Memory B cell (primary cell): ENCODE results near the gene LYL1.
A peak's percentile ranks its signal among the peaks of the same experiment; 100 is the strongest.

Experiments
- ATAC-seq: fragments of 150-1000 bp; cut with Tn5 transposase; 2 replicates; pipeline ENCODE4 v1.10.0; 2021; ENCODE audit warnings: low read depth, mild to moderate bottlenecking, moderate library complexity
- DNase-seq, 2 donors: peaks; one replicate each; pipeline ENCODE4 v3.0.0; 2022; ENCODE audit warnings: low spot score in 2 of 2
- H3K27ac Mint-ChIP-seq: one replicate; pipeline ENCODE4 v1.8.0; 2022; ENCODE audit warnings: mild to moderate bottlenecking, moderate library complexity, mixed read lengths
- H3K27me3 Mint-ChIP-seq: one replicate; pipeline ENCODE4 v1.8.0; 2022; ENCODE audit warnings: mixed read lengths
- H3K36me3 Mint-ChIP-seq: one replicate; pipeline ENCODE4 v1.8.0; 2022; ENCODE audit warnings: mild to moderate bottlenecking, mixed read lengths
- H3K4me1 Mint-ChIP-seq: one replicate; pipeline ENCODE4 v1.8.0; 2022; ENCODE audit warnings: mixed read lengths
- H3K4me3 Mint-ChIP-seq: one replicate; pipeline ENCODE4 v1.8.0; 2022; ENCODE audit warnings: mild to moderate bottlenecking, moderate library complexity, mixed read lengths
- H3K9me3 Mint-ChIP-seq: one replicate; pipeline ENCODE4 v1.8.0; 2022; ENCODE audit warnings: mixed read lengths

LYL1 gene

GRCh38 chr19:13104360-13104847 lies 1.7 kb upstream of the LYL1 start:
- peaks cover 15% of the 10 kb centered on the region for H3K36me3 Mint-ChIP-seq
- DNase-seq, result peak; percentile 90 to 93
- H3K4me3 Mint-ChIP-seq, result peak overlapping the region; percentile 86
- no peaks in the 10 kb centered on the region for H3K27me3 Mint-ChIP-seq
- H3K9me3 Mint-ChIP-seq, result no peaks in the 10 kb centered on the region
- H3K4me1 Mint-ChIP-seq, result peaks cover 35% of the 10 kb centered on the region
- ATAC-seq, result peak; percentile 64
- peak overlapping the region; percentile 92 for H3K27ac Mint-ChIP-seq

- peak in 1 of 2 donors; percentile 35 for DNase-seq
- peak overlapping the region; percentile 92 for H3K27ac Mint-ChIP-seq
- peak overlapping the region; percentile 95 for H3K4me3 Mint-ChIP-seq
- no peaks in the 10 kb centered on the region for H3K27me3 Mint-ChIP-seq
- H3K4me1 Mint-ChIP-seq, result peaks cover 37% of the 10 kb centered on the region
- H3K9me3 Mint-ChIP-seq, result no peaks in the 10 kb centered on the region
- peak; percentile 4 for ATAC-seq
- peaks cover 15% of the 10 kb centered on the region for H3K36me3 Mint-ChIP-seq
These were observed 1.1 kb upstream of the LYL1 start for GRCh38 chr19:13103581-13104359.

- Mint-ChIP-seq H3K27ac (peak overlapping the region; percentile 92), H3K4me1 (peaks cover 40% of the 10 kb centered on the region), H3K27me3 (no peaks in the 10 kb centered on the region), H3K4me3 (peak overlapping the region; percentile 95), H3K9me3 (no peaks in the 10 kb centered on the region), H3K36me3 (peaks cover 12% of the 10 kb centered on the region)
- no peak for ATAC-seq
- DNase-seq, result no peak
These were observed 317 bp downstream of the LYL1 start for GRCh38 chr19:13102416-13102665.

- H3K36me3 Mint-ChIP-seq, result peaks cover 12% of the 10 kb centered on the region
- DNase-seq, result no peak
These were observed 855 bp downstream of the LYL1 start for GRCh38 chr19:13101590-13102415.

GRCh38 chr19:13100841-13101589 lies 1.6 kb downstream of the LYL1 start:
- Mint-ChIP-seq H3K9me3 (no peaks in the 10 kb centered on the region), H3K36me3 (peaks cover 12% of the 10 kb centered on the region), H3K27me3 (no peaks in the 10 kb centered on the region), H3K4me1 (peaks cover 37% of the 10 kb centered on the region), H3K4me3 (peak overlapping the region; percentile 95), H3K27ac (peak overlapping the region; percentile 92)
- DNase-seq (peak in 1 of 2 donors; percentile 19), ATAC-seq (no peak)

More at GRCh38 chr19:13101590-13102415, 855 bp downstream of the LYL1 start:
- Mint-ChIP-seq H3K27me3 (no peaks in the 10 kb centered on the region), H3K4me3 (peak overlapping the region; percentile 95), H3K9me3 (no peaks in the 10 kb centered on the region), H3K27ac (peak overlapping the region; percentile 92), H3K4me1 (peaks cover 40% of the 10 kb centered on the region)
- ATAC-seq, result no peak

GRCh38 chr19:13100031-13100588 lies 2.5 kb downstream of the LYL1 start:
- peak overlapping the region; percentile 95 for H3K4me3 Mint-ChIP-seq
- peak overlapping the region; percentile 92 for H3K27ac Mint-ChIP-seq
- H3K4me1 Mint-ChIP-seq, result peaks cover 33% of the 10 kb centered on the region
- H3K36me3 Mint-ChIP-seq, result peaks cover 12% of the 10 kb centered on the region
- H3K27me3 Mint-ChIP-seq, result no peaks in the 10 kb centered on the region
- DNase-seq (peak in 1 of 2 donors; percentile 58), ATAC-seq (no peak)
- no peaks in the 10 kb centered on the region for H3K9me3 Mint-ChIP-seq

- Mint-ChIP-seq H3K27ac (peak overlapping the region; percentile 92), H3K36me3 (peaks cover 12% of the 10 kb centered on the region), H3K4me3 (peak overlapping the region; percentile 95), H3K4me1 (peaks cover 30% of the 10 kb centered on the region), H3K27me3 (no peaks in the 10 kb centered on the region), H3K9me3 (no peaks in the 10 kb centered on the region)
- DNase-seq (peak; percentile 69 to 72), ATAC-seq (peak; percentile 7)
These were observed 3.3 kb downstream of the LYL1 start for GRCh38 chr19:13099073-13099999.

- ATAC-seq (peak; percentile 7), DNase-seq (peak in 1 of 2 donors; percentile 59)
- no peaks in the 10 kb centered on the region for H3K9me3 Mint-ChIP-seq
- H3K4me3 Mint-ChIP-seq, result peak overlapping the region; percentile 92
- H3K4me1 Mint-ChIP-seq, result peaks cover 35% of the 10 kb centered on the region
- H3K36me3 Mint-ChIP-seq, result peaks cover 12% of the 10 kb centered on the region
- peak overlapping the region; percentile 92 for H3K27ac Mint-ChIP-seq
- no peaks in the 10 kb centered on the region for H3K27me3 Mint-ChIP-seq
These were observed 4.2 kb downstream of the LYL1 start for GRCh38 chr19:13098277-13099072.

- H3K27ac Mint-ChIP-seq, result peak overlapping the region; percentile 92
- DNase-seq, result peak in 1 of 2 donors; percentile 18
- peak; percentile 7 for ATAC-seq
- H3K9me3 Mint-ChIP-seq, result no peaks in the 10 kb centered on the region
- peaks cover 12% of the 10 kb centered on the region for H3K36me3 Mint-ChIP-seq
- H3K27me3 Mint-ChIP-seq, result no peaks in the 10 kb centered on the region
- peak overlapping the region; percentile 92 for H3K4me3 Mint-ChIP-seq
- H3K4me1 Mint-ChIP-seq, result peaks cover 31% of the 10 kb centered on the region
These were observed 5.0 kb downstream of the LYL1 start for GRCh38 chr19:13097463-13098258.

GRCh38 chr19:13097033-13097462 lies 5.6 kb downstream of the LYL1 start:
- Mint-ChIP-seq H3K4me1 (peaks cover 31% of the 10 kb centered on the region), H3K27ac (peak overlapping the region; percentile 92)
- DNase-seq, result no peak

GRCh38 chr19:13095934-13096927 lies 6.4 kb downstream of the LYL1 start:
- DNase-seq (peak in 1 of 2 donors; percentile 49), ATAC-seq (no peak)
- H3K27me3 Mint-ChIP-seq, result no peaks in the 10 kb centered on the region

More at GRCh38 chr19:13097033-13097462, 5.6 kb downstream of the LYL1 start:
- Mint-ChIP-seq H3K36me3 (peaks cover 8% of the 10 kb centered on the region), H3K4me3 (peak overlapping the region; percentile 93), H3K27me3 (no peaks in the 10 kb centered on the region), H3K9me3 (no peaks in the 10 kb centered on the region)
- ATAC-seq, result no peak

More at GRCh38 chr19:13095934-13096927, 6.4 kb downstream of the LYL1 start:
- Mint-ChIP-seq H3K27ac (peak overlapping the region; percentile 91), H3K4me1 (peaks cover 27% of the 10 kb centered on the region), H3K4me3 (peak overlapping the region; percentile 93), H3K9me3 (no peaks in the 10 kb centered on the region), H3K36me3 (peaks cover 8% of the 10 kb centered on the region)
